ENCODE data around the gene SLC22A14.
A peak's percentile ranks its signal among the peaks of the same experiment; 100 is the strongest.
"Not testable (repeated sequence)": the region's sequence is repeated elsewhere in the genome, so short reads cannot be mapped to it uniquely, and the experiment has no call there.

The SLC22A14 gene

DNA sequence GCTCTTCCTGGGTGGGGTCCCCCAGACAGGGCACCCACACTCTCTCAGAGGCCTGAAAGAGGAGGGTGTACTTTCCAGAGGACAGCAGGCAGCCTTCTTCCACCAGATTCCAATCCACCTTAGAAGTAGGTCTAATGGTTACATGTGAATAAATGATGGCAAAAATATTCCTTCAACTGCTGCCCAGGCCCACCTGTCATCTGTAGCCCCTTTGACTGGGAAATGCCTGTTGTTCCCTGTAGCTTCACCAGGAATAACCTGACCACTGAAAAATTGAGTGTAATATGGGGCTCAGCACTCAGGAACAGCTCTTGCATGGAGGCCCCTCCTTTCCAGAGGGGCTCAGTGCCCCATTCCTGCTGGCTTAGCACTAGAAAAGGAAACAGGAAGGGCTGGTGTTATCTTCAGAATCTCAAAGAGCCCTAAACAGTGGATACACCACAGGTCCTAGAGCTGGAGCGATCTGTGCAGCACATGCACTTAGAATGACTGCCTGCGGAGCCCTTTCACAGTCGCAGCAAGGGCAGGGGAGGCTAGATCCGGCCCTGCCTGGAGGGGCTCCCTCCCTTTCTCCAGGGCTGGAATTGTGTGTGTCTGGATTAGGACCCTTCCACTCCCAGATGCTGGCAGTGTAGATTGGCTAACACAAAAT is 32.1 kb downstream of the SLC22A14 start:
- H3K4me3 Mint-ChIP-seq, result no peak overlapping the region
- no peaks in the 10 kb centered on the region for H3K36me3 Mint-ChIP-seq (ENCODE audit: low read depth)
- no peak for ATAC-seq
- H3K9me3 Mint-ChIP-seq, result no peaks in the 10 kb centered on the region
- no peaks in the 10 kb centered on the region for H3K4me1 Mint-ChIP-seq
- no peaks in the 10 kb centered on the region for H3K27me3 Mint-ChIP-seq
- H3K27ac Mint-ChIP-seq, result no peak overlapping the region
- no peak for DNase-seq

DNA sequence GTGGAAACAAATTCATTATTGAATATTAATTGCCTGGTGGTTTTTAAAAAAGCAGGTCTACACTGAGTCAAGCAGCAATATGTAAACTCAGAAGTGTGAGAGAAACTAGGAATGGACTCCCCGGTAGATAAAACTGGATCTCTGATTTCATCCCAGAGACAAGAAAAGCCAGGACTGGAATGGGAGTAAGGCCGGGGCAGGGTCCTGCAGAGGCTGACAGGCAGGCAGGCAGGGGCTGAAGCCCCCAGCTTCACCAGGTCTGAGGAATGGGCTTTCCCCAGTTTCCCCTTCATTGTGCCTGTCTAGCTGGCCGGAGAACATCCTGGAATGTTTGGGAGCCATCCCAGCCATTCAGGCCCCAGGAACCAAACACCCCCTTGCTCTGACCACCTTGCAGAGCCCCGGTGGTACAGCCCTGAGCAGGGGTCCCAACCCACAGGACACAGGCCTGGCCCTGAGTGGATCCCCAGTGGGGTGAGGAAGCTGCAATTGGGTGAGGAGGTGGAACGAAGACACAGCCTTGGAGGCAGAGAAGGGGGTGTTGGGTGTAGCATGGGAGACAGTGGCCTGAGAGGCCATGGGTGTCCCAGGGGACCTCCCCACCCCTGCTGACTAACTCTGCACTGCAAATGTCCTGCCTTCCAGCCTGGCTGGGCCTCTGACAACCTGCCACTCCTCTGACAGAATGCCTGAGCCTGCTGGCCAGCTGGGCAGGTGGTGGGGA is 32.8 kb downstream of the SLC22A14 start:
- Mint-ChIP-seq H3K27ac (no peak overlapping the region), H3K27me3 (no peaks in the 10 kb centered on the region), H3K4me3 (no peak overlapping the region), H3K9me3 (no peaks in the 10 kb centered on the region), H3K4me1 (no peaks in the 10 kb centered on the region), H3K36me3 (ENCODE audit: low read depth) (no peaks in the 10 kb centered on the region)
- ATAC-seq (no peak), DNase-seq (no peak)

DNA sequence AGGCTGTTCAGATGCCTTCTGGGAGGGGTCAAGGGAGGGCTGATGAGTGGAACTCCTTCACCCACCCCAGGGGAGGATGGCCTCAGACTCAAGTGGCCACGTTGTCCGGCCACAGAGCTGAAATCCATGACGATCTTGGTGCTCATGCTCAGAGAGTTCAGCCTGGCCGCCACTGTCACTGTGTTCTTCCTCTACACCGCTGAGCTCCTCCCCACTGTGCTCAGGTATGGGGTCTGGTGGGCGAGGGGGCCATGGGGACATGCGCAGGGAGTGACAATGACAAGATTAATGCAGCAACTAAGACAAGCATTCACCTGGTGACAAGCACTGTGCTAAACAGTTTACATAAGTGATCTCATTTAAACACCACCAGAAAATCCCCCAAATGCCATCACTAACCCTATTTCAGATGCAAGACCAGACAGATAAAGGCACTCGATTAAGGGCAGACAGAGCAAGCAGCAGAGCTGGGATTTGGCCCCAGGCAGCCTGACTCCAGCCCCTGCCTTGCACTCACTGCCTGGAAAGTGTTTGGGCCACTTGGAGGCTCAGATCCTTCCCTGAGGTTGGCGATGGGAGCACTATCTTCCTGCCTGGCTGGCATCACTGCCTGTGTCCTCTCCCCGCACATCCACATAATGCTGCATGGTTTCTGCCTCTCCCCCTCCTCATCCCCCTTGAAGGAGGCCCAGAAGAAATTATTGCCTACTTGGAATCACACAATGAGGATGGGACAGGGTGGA is 33.6 kb downstream of the SLC22A14 start:
- Mint-ChIP-seq H3K36me3 (ENCODE audit: low read depth) (no peaks in the 10 kb centered on the region), H3K27ac (no peak overlapping the region), H3K9me3 (no peaks in the 10 kb centered on the region), H3K4me3 (no peak overlapping the region), H3K4me1 (no peaks in the 10 kb centered on the region), H3K27me3 (no peaks in the 10 kb centered on the region)
- ATAC-seq, result no peak
- DNase-seq, result no peak

DNA sequence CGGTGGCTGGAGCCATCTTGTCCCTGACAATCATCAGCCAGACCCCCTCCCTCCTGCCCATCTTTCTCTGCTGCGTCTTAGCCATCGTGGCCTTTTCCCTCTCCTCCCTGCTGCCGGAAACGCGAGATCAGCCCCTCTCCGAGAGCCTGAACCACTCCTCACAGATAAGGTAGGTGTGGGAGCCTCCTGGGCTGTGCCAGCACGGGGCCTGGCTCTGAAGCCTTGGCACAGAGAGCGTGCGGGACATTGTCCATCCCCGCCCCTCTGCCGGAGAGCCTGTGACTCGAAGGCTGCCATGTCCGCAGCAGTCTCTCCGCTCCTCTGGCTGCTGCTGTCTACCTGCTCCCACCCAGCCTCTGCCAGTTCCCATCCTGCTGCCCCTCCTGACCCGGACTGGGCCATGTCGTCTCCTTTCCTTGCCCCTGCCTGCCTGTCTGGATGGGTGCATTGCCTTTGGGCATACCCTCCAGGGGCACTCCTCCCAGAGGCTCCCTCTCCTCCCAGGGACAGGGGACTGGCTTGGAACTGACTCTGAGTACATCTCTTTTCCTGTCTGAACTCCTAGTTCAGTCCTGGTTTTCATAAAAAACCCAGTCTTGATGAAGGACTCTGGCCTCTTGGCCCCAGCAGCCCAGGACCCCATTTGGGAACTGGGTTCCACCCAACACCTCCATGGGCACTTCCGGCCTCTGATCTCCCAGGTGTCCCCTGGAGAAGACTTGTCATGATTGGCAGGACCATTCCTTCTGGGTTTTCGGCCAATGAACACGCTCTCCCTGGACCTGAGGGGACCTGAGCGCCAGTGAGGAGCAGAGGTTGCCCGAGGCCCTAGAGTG is 34.5 kb downstream of the SLC22A14 start:
- Mint-ChIP-seq H3K36me3 (ENCODE audit: low read depth) (no peaks in the 10 kb centered on the region), H3K27me3 (no peaks in the 10 kb centered on the region), H3K4me3 (no peak overlapping the region), H3K27ac (no peak overlapping the region), H3K9me3 (no peaks in the 10 kb centered on the region), H3K4me1 (no peaks in the 10 kb centered on the region)
- DNase-seq (no peak), ATAC-seq (no peak)

DNA sequence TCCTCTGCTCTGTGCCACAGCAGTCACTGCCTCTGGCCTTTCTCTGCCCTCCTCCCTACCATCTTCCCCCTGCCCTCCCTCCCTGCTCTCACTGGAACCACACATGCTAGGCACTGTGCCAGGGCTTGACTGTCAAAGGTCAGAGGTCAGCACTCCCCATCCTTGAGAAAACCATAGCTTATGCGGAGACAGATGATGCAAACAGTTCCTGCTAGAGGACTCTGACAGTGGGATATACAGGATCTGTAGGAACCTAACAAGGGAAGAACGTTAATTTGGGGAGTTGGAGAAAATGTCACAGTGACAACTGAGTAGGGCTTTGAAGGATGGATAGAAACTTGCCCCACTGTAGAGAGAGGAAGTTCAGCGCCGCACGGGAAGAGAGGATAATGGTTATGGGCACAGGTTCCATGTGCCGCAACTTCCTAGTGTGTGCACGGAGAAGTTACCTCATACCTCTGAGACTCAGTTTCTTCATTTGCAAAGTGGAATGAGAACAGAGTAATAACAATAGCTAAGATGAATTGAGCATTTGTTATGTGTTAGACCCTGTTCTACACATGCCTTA is 35.2 kb downstream of the SLC22A14 start:
- no peak for ATAC-seq
- H3K9me3 Mint-ChIP-seq, result no peaks in the 10 kb centered on the region
- H3K36me3 Mint-ChIP-seq (ENCODE audit: low read depth), result no peaks in the 10 kb centered on the region
- no peaks in the 10 kb centered on the region for H3K27me3 Mint-ChIP-seq
- DNase-seq, result no peak
- H3K4me3 Mint-ChIP-seq, result no peak overlapping the region
- no peaks in the 10 kb centered on the region for H3K4me1 Mint-ChIP-seq
- H3K27ac Mint-ChIP-seq, result no peak overlapping the region

DNA sequence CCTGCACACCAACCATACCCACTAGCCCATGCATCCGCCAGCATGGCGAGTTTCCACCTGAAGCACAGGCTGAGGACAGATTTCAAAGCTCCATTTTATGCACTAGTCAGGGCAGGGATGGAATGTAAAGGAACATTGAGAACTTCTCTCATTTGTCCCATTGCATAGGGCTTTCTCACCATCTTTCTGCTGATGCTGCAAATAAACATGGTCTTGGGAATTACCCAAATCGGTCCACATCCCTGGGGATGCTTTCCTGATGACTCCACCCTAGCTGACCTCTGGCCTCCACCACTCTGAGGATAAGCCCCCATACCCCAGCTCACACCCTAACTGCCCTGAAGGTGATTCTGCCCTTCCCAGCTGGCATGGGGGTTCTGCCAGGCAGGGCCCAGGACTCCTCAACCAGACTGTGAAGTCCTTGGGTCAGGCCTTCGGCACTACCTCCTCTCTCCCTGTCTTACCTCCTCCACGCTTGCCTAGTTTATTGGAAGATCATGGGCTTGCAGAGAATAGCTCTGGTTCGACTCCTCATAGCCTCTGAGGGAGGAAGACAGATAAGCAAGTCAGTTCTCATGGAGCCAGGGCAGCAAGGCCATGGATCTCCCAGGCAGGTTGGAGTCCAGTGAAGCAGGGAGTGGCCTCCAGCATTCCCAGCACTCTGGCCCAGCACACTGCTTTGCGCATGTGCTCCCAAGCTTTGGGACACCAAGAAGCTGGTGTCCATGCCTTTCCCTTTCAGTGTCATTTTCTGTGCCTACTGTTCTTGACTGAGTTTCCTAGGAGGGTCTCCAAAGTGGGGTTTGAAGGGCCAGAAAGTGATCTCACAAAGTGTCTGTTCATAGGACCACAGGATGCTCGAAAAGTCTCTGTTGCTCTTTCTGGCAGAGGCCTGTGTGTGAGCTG is 36.9 kb downstream of the SLC22A14 start:
- H3K27me3 Mint-ChIP-seq, result no peaks in the 10 kb centered on the region
- no peaks in the 10 kb centered on the region for H3K9me3 Mint-ChIP-seq
- DNase-seq (no peak), ATAC-seq (no peak)
- no peaks in the 10 kb centered on the region for H3K4me1 Mint-ChIP-seq
- no peaks in the 10 kb centered on the region for H3K36me3 Mint-ChIP-seq (ENCODE audit: low read depth)
- no peak overlapping the region for H3K4me3 Mint-ChIP-seq
- no peak overlapping the region for H3K27ac Mint-ChIP-seq

DNA sequence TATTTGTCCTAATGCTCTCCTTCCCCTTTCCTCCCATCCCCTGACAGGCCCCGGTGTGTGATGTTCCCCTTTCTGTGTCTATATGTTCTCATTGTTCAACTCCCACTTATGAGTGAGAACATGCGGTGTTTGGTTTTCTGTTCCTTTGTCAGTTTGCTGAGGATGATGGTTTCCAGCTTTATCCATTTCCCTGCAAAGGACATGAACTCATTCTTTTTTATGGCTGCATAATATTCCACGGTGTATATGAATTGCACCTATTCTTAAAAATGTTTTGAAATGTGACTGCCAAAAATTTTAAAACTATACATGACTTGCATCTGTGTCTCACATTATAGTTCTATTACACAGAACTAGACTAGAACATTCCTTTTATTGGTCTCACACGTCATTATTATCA is 38.5 kb downstream of the SLC22A14 start:
- not testable (repeated sequence) for H3K9me3 Mint-ChIP-seq; H3K4me3 Mint-ChIP-seq; H3K27ac Mint-ChIP-seq; H3K27me3 Mint-ChIP-seq; DNase-seq; H3K36me3 Mint-ChIP-seq (ENCODE audit: low read depth); H3K4me1 Mint-ChIP-seq; ATAC-seq

DNA sequence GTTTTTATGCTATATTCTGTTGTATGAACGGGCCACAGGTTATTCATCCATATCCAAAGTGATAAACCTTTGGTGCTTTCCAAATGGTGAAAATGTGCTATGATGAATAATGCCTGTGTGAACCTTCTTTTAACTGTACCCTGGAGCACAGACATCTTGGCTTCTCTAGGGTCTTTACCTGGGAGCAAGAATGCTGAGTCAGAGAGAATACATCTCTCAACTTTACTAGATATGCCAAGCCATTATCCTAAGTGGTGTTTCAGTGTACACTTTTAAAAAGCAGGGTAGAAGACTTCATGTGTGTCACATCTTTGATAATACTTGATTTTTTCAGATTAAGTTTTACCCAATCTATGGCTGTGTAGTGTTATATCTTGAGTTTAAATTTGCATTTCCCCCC is 41.0 kb downstream of the SLC22A14 start:
- Mint-ChIP-seq H3K4me3 (no peak overlapping the region), H3K4me1 (peaks cover 2% of the 10 kb centered on the region), H3K27me3 (no peaks in the 10 kb centered on the region), H3K36me3 (ENCODE audit: low read depth) (no peaks in the 10 kb centered on the region), H3K9me3 (no peaks in the 10 kb centered on the region), H3K27ac (no peak overlapping the region)
- DNase-seq (no peak), ATAC-seq (no peak)

DNA sequence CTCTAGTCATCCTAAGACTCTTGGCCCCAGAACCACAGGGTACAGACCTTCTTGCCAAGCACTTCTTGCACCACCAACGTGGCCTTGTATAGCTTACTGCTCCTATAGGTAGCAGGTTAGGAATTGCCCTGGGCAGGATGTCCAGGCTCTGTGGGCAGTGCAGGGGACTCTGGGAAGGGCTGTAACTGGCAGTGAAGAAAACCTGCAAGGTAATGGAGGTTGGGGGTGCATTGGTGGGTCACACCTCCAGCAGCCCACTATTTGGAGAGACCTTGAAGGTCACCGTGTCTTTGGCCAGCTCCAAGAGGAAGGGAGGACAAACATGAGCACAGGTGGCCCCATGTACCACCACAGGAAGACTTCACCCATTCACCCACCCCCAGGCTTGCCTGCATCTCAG is 43.2 kb downstream of the SLC22A14 start:
- Mint-ChIP-seq H3K27me3 (no peaks in the 10 kb centered on the region), H3K4me1 (peaks cover 6% of the 10 kb centered on the region), H3K9me3 (no peaks in the 10 kb centered on the region), H3K4me3 (no peak overlapping the region), H3K36me3 (ENCODE audit: low read depth) (no peaks in the 10 kb centered on the region), H3K27ac (no peak overlapping the region)
- no peak for DNase-seq
- no peak for ATAC-seq

DNA sequence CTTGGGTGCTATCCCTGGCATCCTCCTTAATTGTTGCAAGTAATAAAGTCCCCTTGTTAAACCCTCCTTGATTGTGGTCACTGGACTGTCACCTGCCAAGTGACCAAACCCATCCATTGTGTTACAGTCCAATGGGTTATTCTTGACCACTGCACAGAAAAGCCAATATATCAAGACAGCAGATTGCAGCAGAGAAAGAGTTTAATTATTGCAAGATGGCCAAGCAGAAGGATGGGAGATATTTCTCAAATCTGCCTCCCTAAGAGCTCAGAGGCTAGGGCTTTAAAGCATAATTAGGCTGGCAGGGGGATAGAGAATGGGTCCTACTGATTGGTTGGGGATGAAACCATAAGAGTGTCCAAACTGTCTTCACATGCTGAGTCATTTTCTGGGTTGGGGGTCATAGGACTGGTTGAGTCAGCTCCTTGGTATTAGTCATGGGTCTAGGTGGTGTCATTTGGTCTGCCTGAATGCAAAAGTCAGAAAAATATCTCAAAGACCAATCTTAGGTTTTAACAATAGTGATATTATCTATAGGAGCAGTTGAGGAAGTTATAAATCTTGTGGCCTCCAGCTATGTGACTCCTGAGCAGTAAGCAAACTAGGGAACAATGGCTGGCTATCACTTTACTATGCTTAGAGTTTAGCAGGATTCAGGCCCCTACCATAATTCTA is 45.4 kb downstream of the SLC22A14 start:
- Mint-ChIP-seq H3K4me1 (peaks cover 6% of the 10 kb centered on the region), H3K4me3 (no peak overlapping the region), H3K27me3 (peaks cover 3% of the 10 kb centered on the region), H3K36me3 (ENCODE audit: low read depth) (no peaks in the 10 kb centered on the region), H3K27ac (no peak overlapping the region), H3K9me3 (no peaks in the 10 kb centered on the region)
- peak; percentile 59 for ATAC-seq
- DNase-seq, result no peak

DNA sequence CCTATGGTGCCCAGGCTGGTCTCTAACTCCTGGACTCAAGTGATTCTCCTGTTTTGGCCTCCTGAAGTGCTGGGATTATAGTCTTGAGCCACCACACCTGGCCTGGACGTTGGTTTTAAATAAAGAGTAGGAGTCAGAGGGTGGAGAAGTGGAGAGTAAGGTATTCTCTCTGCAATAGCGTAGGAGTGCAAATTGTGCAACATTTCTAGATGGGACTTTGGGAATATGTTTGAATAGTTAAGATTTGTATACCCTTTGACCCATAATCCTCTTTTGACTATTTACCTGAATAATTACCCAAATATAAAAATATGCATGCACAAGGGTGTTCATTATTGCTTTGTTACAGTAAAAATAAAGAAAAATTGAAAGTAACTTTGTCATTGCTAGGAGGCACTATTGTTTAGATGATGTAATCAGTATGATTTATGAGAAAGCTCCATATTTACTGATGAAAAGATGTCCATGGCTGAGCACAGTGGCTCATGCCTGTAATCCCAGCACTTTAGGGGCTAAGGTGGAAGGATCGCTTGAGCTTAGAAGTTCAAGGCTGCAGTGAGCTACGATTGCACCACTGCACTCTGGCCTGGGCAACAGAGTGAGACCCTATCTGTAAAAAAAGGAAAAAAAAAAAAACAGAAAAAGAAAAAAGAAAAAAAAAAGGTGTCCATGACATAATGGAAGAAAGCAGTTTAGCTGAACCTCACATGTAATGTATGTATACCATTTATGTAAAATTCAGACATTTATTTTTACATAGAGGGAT is 49.3 kb downstream of the SLC22A14 start:
- Mint-ChIP-seq H3K9me3 (no peaks in the 10 kb centered on the region), H3K4me3 (no peak overlapping the region), H3K4me1 (peaks cover 6% of the 10 kb centered on the region), H3K36me3 (ENCODE audit: low read depth) (no peaks in the 10 kb centered on the region), H3K27me3 (peaks cover 5% of the 10 kb centered on the region), H3K27ac (no peak overlapping the region)
- DNase-seq (no peak), ATAC-seq (no peak)

DNA sequence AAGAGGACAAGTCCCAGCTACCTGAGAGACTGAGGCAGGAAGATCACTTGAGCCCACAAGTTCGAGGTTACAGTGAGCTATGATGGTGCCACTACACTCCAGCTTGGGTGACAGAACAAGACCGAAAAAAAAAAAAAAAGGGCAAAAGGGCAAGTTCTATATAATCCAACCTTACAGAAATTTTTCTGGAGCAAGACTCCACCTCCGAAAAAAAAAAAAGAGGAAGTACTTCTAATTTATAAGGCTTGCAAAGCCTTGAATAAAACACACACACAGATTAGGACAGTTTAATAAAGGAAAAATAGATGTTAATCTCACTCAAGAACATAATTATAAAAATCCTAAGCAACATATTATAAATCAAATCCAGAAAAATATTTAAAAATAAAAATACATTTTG is 50.1 kb downstream of the SLC22A14 start:
- Mint-ChIP-seq H3K4me3 (no peak overlapping the region), H3K9me3 (no peaks in the 10 kb centered on the region), H3K27ac (no peak overlapping the region), H3K27me3 (peaks cover 5% of the 10 kb centered on the region), H3K4me1 (peaks cover 6% of the 10 kb centered on the region), H3K36me3 (ENCODE audit: low read depth) (no peaks in the 10 kb centered on the region)
- DNase-seq, result no peak
- no peak for ATAC-seq

All from activated naive CD8-positive, alpha-beta T cell treated with anti-CD3 and anti-CD28 coated beads, Interleukin-2, amount 50 U/mL, for 24 hours (primary cell).